ENCODE data around the gene MESP1.

MESP1 gene

GRCh38 chr15:89756897-89757296, 5.8 kb upstream of the MESP1 start:
- DNase-seq (ENCODE audit: low read depth) = no peak

GRCh38 chr15:89755701-89756100, 4.7 kb upstream of the MESP1 start:
- DNase-seq (ENCODE audit: low read depth) = no peak

- DNase-seq (ENCODE audit: low read depth) = no peak
Measured at GRCh38 chr15:89754361-89755154, 3.5 kb upstream of the MESP1 start.

GRCh38 chr15:89753855-89754254, 2.8 kb upstream of the MESP1 start:
- no peak for DNase-seq (ENCODE audit: low read depth)

GRCh38 chr15:89751748-89752147, 699 bp upstream of the MESP1 start:
- no peak for DNase-seq (ENCODE audit: low read depth)

- no peak for DNase-seq (ENCODE audit: low read depth)
Measured at GRCh38 chr15:89749951-89750559, 994 bp downstream of the MESP1 start.

- DNase-seq (ENCODE audit: low read depth) = no peak
Measured at GRCh38 chr15:89749526-89749925, 1.5 kb downstream of the MESP1 start.

- DNase-seq (ENCODE audit: low read depth) = no peak
Measured at GRCh38 chr15:89749054-89749453, 2.0 kb downstream of the MESP1 start.

- DNase-seq (ENCODE audit: low read depth) = no peak
Measured at GRCh38 chr15:89747708-89748682, 3.1 kb downstream of the MESP1 start.

GRCh38 chr15:89746386-89746780, 4.7 kb downstream of the MESP1 start:
- DNase-seq (ENCODE audit: low read depth) = no peak

- DNase-seq (ENCODE audit: low read depth) = no peak
Measured at GRCh38 chr15:89745768-89746167, 5.3 kb downstream of the MESP1 start.

- no peak for DNase-seq (ENCODE audit: low read depth)
Measured at GRCh38 chr15:89745131-89745530, 5.9 kb downstream of the MESP1 start.

- DNase-seq (ENCODE audit: low read depth) = no peak
Measured at GRCh38 chr15:89743594-89743993, 7.5 kb downstream of the MESP1 start.

GRCh38 chr15:89743011-89743410, 8.0 kb downstream of the MESP1 start:
- no peak for DNase-seq (ENCODE audit: low read depth)

- no peak for DNase-seq (ENCODE audit: low read depth)
Measured at GRCh38 chr15:89740137-89740536, 10.9 kb downstream of the MESP1 start.

- DNase-seq (ENCODE audit: low read depth) = no peak
Measured at GRCh38 chr15:89735773-89736172, 15.3 kb downstream of the MESP1 start.

GRCh38 chr15:89732451-89733172, 18.4 kb downstream of the MESP1 start:
- DNase-seq (ENCODE audit: low read depth) = no peak

- no peak for DNase-seq (ENCODE audit: low read depth)
Measured at GRCh38 chr15:89731275-89731674, 19.8 kb downstream of the MESP1 start.

GRCh38 chr15:89728254-89728653, 22.8 kb downstream of the MESP1 start:
- no peak for DNase-seq (ENCODE audit: low read depth)

- no peak for DNase-seq (ENCODE audit: low read depth)
Measured at GRCh38 chr15:89725064-89725463, 26.0 kb downstream of the MESP1 start.

- no peak for DNase-seq (ENCODE audit: low read depth)
Measured at GRCh38 chr15:89724621-89725020, 26.4 kb downstream of the MESP1 start.

- DNase-seq (ENCODE audit: low read depth) = no peak
Measured at GRCh38 chr15:89723031-89723430, 28.0 kb downstream of the MESP1 start.
